Activated T-cell treated with anti-CD3 and anti-CD28 coated beads, Interleukin-2, amount 50 U/mL, for 72 hours (primary cell): ENCODE measurements around the gene C22orf42. TPM values are rescaled to one million over a fixed set of nuclear protein-coding genes. Genes with fewer than 3 reads are reported as not detected.
"Not testable (repeated sequence)": the region's sequence is repeated elsewhere in the genome, so short reads cannot be mapped to it uniquely, and the experiment has no call there.

Experiments used
- ATAC-seq, 2 donors: fragments of 150-1000 bp; cut with Tn5 transposase; replicated peaks in 1 of 2; 2 replicates each; pipeline ENCODE4 v1.10.0; 2021; ENCODE audit warnings: moderate library complexity in 2 of 2, mild to moderate bottlenecking in 1 of 2
- DNase-seq, 2 donors: peaks; one replicate each; pipeline ENCODE4 v3.0.0; 2021 to 2022; ENCODE audit warnings: mixed read lengths in 1 of 2
- H3K27ac Mint-ChIP-seq: one replicate; pipeline ENCODE4 v1.8.0; 2022; ENCODE audit warnings: mild to moderate bottlenecking, moderate library complexity, mixed read lengths
- H3K27me3 Mint-ChIP-seq: one replicate; pipeline ENCODE4 v1.8.0; 2022; ENCODE audit warnings: low read depth, mixed read lengths
- H3K36me3 Mint-ChIP-seq, 2 donors: one replicate each; pipeline ENCODE4 v1.8.0; 2022; ENCODE audit warnings: mixed read lengths in 2 of 2, mild to moderate bottlenecking in 1 of 2; ENCODE audit not compliant: insufficient read depth in 2 of 2
- H3K4me1 Mint-ChIP-seq: one replicate; pipeline ENCODE4 v1.8.0; 2022; ENCODE audit warnings: low read depth, mixed read lengths
- H3K4me3 Mint-ChIP-seq, 2 donors: one replicate each; pipeline ENCODE4 v1.8.0; 2022; ENCODE audit warnings: mild to moderate bottlenecking in 2 of 2, mixed read lengths in 2 of 2, moderate library complexity in 2 of 2
- H3K9me3 Mint-ChIP-seq, 2 donors: one replicate each; pipeline ENCODE4 v1.8.0; 2022; ENCODE audit warnings: mixed read lengths in 2 of 2
- total RNA-seq, 2 donors: library from RNA; stranded (reverse); gene quantifications; one replicate each; pipeline ENCODE4 v1.2.3, GENCODE V29; 2022

C22orf42 gene
- total RNA-seq, 2 donors from 2014 or later: not detected

DNA sequence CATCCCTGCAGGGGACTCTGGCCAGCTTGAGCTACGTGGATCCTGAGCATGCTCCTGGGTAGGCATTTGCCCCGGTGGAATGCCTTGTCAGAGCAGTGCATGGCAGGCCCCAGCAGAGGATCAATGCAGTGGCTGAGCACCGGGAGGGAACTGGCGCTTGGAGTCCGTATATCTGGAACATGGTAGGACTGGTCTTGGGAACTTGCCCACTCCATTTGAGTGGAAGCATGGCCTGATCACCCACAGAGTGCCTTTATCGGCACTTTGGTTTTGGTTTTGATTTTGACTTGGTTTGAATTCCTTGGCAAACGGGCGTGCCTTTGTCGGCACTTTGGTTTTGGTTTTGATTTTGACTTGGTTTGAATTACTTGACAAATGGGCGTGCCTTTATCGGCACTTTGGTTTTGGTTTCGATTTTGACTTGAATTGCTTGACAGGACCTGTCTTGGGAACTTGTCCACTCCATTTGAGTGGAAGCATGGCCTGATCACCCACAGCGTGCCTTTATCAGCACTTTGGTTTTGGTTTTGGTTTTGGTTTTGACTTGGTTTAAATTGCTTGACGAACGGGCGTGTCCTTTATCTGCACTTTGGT is 21.3 kb downstream of the C22orf42 start:
- not testable (repeated sequence) for H3K36me3 Mint-ChIP-seq, H3K27me3 Mint-ChIP-seq, H3K9me3 Mint-ChIP-seq
- ATAC-seq (peak; percentile 64 to 67), DNase-seq (peak; percentile 39 to 63)
- H3K27ac Mint-ChIP-seq: peak overlapping the region; percentile 79
- peak overlapping the region; percentile 67 to 89 for H3K4me3 Mint-ChIP-seq
- peaks cover 30% of the 10 kb centered on the region for H3K4me1 Mint-ChIP-seq

DNA sequence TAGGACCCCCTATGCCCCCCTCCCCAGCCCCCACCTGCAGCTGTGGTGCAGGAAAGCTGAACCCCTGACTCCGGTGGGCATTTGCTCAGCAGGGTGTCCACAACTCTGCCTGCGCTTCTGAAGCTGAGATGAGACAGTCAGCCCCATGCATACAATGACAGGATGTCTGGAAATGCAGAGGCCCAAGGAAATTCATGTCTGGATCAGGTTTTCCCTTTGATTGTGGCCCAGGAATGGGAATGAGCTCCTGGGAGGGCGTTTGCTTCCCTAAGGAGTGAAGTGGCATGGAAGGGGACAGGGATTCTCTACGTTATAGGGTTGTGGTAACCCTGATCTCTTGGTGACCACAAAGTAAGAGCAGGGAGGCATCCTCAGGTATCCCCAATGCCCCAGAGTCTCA is 22.2 kb downstream of the C22orf42 start:
- not testable (repeated sequence) for H3K27ac Mint-ChIP-seq, H3K36me3 Mint-ChIP-seq
- H3K4me1 Mint-ChIP-seq: peaks cover 21% of the 10 kb centered on the region

GRCh38 chr22:32135958-32136357 is 23.1 kb downstream of the C22orf42 start:
- not testable (repeated sequence) for ATAC-seq, H3K27me3 Mint-ChIP-seq, DNase-seq, H3K36me3 Mint-ChIP-seq, H3K4me3 Mint-ChIP-seq, H3K9me3 Mint-ChIP-seq, H3K27ac Mint-ChIP-seq
- H3K4me1 Mint-ChIP-seq: peaks cover 12% of the 10 kb centered on the region

More for the DNA sequence above, 22.2 kb downstream of the C22orf42 start:
- not testable (repeated sequence) for H3K27me3 Mint-ChIP-seq, H3K9me3 Mint-ChIP-seq, DNase-seq, ATAC-seq
- peak overlapping the region in 1 of 2 donors; percentile 89 for H3K4me3 Mint-ChIP-seq

DNA sequence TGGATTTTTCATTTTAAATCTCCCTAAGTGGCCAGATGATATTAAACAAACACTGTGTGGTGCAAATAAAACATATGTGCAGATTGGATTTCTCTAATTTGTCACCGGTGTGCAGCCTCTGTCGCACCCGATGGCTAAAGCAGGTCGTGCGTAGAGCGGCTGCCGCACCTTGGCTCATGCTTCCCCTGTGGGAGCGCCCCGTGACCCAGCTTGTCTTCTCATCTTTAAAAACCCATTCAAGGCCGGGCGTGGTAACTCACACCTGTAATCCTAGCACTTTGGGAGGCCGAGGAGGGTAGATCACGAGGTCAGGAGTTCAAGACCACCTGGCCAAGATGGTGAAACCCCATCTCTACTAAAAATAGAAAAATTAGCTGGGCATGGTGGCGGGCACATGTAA is 24.3 kb downstream of the C22orf42 start:
- not testable (repeated sequence) for H3K4me3 Mint-ChIP-seq, H3K9me3 Mint-ChIP-seq, ATAC-seq, H3K36me3 Mint-ChIP-seq, H3K27ac Mint-ChIP-seq, DNase-seq, H3K27me3 Mint-ChIP-seq
- peaks cover 12% of the 10 kb centered on the region for H3K4me1 Mint-ChIP-seq

GRCh38 chr22:32132783-32133182 is 26.3 kb downstream of the C22orf42 start:
- Mint-ChIP-seq H3K27ac (no peak overlapping the region), H3K4me3 (no peak overlapping the region), H3K36me3 (no peaks in the 10 kb centered on the region), H3K27me3 (no peaks in the 10 kb centered on the region), H3K9me3 (no peaks in the 10 kb centered on the region), H3K4me1 (peaks cover 7% of the 10 kb centered on the region)
- no peak for DNase-seq
- no peak for ATAC-seq

DNA sequence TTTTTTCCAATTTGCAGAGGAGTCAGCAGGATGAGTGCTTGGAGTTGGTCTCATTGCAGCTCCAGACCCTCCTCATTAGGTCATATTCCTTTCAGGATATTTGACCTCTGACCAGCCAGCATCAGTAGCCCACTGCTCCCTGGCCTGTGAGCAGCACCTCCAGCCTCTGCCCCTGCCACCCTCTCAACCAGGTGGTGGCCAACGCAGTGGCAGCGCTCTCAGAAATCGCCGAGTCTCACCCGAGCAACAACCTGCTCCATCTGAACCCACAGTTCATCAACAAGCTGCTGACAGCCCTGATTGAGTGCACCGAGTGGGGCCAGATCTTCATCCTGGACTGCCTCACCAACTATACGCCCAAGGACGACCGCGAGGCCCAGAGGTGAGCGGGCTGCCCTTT is 27.0 kb downstream of the C22orf42 start:
- H3K27me3 Mint-ChIP-seq: no peaks in the 10 kb centered on the region
- peaks cover under 1% of the 10 kb centered on the region for H3K4me1 Mint-ChIP-seq
- H3K27ac Mint-ChIP-seq: no peak overlapping the region
- no peak overlapping the region for H3K4me3 Mint-ChIP-seq
- H3K36me3 Mint-ChIP-seq: no peaks in the 10 kb centered on the region
- H3K9me3 Mint-ChIP-seq: no peaks in the 10 kb centered on the region
- DNase-seq (no peak), ATAC-seq (no peak)

- no peak overlapping the region for H3K27ac Mint-ChIP-seq
- H3K9me3 Mint-ChIP-seq: no peaks in the 10 kb centered on the region
- DNase-seq (no peak), ATAC-seq (no peak)
- peaks cover 2% of the 10 kb centered on the region for H3K4me1 Mint-ChIP-seq
- H3K4me3 Mint-ChIP-seq: no peak overlapping the region
- no peaks in the 10 kb centered on the region for H3K36me3 Mint-ChIP-seq
- H3K27me3 Mint-ChIP-seq: no peaks in the 10 kb centered on the region
Observed at GRCh38 chr22:32130464-32130863, 28.6 kb downstream of the C22orf42 start.

DNA sequence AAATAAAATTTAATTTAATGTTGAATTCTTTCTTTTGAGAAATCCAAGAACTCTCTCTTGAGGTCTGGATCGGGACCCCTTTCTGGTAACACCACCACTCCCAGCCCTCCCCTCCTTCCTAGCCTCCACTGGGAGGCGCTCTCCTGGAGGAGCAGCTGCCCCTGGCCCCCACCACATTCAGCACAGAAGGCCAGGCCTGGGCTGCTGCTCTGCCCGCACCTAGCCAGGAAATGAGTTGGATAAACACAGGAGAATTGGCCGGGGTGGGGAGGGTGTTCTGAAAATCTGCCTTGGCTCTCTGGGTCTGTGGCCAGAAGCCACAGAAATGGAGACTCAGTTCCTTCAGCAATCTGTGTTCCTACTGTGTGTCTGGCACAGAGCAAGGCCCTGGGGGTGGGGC is 31.2 kb downstream of the C22orf42 start:
- H3K27me3 Mint-ChIP-seq: no peaks in the 10 kb centered on the region
- ATAC-seq (no peak), DNase-seq (no peak)
- no peak overlapping the region for H3K27ac Mint-ChIP-seq
- no peak overlapping the region for H3K4me3 Mint-ChIP-seq
- H3K4me1 Mint-ChIP-seq: peaks cover 7% of the 10 kb centered on the region
- no peaks in the 10 kb centered on the region for H3K36me3 Mint-ChIP-seq
- no peaks in the 10 kb centered on the region for H3K9me3 Mint-ChIP-seq

GRCh38 chr22:32123657-32124056 is 35.4 kb downstream of the C22orf42 start:
- no peak overlapping the region for H3K27ac Mint-ChIP-seq

GRCh38 chr22:32122899-32123298 is 36.2 kb downstream of the C22orf42 start:
- Mint-ChIP-seq H3K27me3 (no peaks in the 10 kb centered on the region), H3K4me1 (peaks cover 7% of the 10 kb centered on the region), H3K9me3 (no peaks in the 10 kb centered on the region), H3K36me3 (no peaks in the 10 kb centered on the region), H3K4me3 (no peak overlapping the region), H3K27ac (no peak overlapping the region)
- ATAC-seq (no peak), DNase-seq (no peak)

More at GRCh38 chr22:32123657-32124056, 35.4 kb downstream of the C22orf42 start:
- Mint-ChIP-seq H3K36me3 (no peaks in the 10 kb centered on the region), H3K4me3 (no peak overlapping the region), H3K4me1 (peaks cover 7% of the 10 kb centered on the region), H3K9me3 (no peaks in the 10 kb centered on the region), H3K27me3 (no peaks in the 10 kb centered on the region)
- DNase-seq (no peak), ATAC-seq (no peak)

- Mint-ChIP-seq H3K4me3 (no peak overlapping the region), H3K9me3 (no peaks in the 10 kb centered on the region), H3K36me3 (no peaks in the 10 kb centered on the region), H3K4me1 (peaks cover 7% of the 10 kb centered on the region), H3K27me3 (peaks cover 11% of the 10 kb centered on the region), H3K27ac (no peak overlapping the region)
- DNase-seq (no peak), ATAC-seq (no peak)
Observed at GRCh38 chr22:32120603-32121002, 38.5 kb downstream of the C22orf42 start.

DNA sequence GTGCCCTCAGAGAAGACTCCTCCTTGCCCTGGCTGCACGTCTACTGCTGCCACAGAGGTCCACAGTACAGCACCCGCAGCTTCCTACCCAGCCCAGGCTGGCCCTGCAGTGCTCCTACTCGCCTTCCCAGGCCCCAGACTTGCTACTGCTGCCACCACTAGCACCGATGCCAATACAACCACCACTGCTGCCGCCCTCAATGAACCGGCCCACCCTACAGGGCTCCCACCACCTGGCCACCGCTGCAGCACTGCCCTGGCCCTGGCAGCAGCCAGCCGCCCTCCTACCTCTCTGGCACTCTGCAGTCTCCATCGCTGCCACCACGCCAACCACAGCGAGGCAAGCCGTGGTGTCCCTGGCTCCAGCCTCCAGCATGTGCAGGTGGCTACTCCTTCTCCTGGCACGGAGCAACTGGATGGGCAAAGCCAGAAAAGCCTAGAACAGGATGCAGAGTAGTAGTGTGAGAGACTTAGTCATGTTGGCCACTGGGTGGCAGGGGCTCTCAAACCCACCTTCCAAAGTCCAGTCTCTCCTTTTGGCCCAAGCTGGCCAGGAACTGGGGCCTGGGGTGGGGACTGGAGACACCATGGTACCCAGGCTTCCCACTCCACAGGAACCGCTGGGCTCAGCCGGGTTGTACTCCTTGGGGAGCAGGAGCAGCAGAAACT is 39.4 kb downstream of the C22orf42 start:
- Mint-ChIP-seq H3K36me3 (no peaks in the 10 kb centered on the region), H3K27me3 (peaks cover 11% of the 10 kb centered on the region), H3K27ac (no peak overlapping the region), H3K9me3 (no peaks in the 10 kb centered on the region), H3K4me3 (no peak overlapping the region), H3K4me1 (no peaks in the 10 kb centered on the region)
- DNase-seq (no peak), ATAC-seq (no peak)

GRCh38 chr22:32112380-32112779 is 46.7 kb downstream of the C22orf42 start:
- no peaks in the 10 kb centered on the region for H3K4me1 Mint-ChIP-seq
- no peak overlapping the region for H3K4me3 Mint-ChIP-seq
- no peaks in the 10 kb centered on the region for H3K9me3 Mint-ChIP-seq
- DNase-seq (no peak), ATAC-seq (no peak)
- H3K36me3 Mint-ChIP-seq: no peaks in the 10 kb centered on the region
- H3K27me3 Mint-ChIP-seq: peaks cover 43% of the 10 kb centered on the region
- no peak overlapping the region for H3K27ac Mint-ChIP-seq

DNA sequence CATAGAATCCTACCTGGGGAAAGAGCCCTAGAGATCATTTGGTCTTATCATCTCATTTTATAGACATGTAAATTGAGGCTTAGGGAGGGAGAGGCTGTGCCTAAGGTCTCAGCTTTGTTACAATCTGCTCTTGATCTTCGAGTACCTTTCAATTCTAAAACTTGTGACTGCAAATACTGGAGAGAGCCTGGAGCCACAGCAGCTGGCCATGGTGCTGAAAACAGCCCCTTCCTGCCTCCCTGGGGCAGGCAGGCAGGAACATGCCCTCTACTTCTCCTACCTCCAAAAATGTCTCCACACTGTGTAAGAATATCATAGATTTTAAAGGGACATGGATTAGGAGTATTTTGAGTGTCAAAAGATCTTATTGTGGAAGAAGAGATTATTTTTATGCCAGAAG is 52.2 kb downstream of the C22orf42 start:
- H3K27me3 Mint-ChIP-seq: peaks cover 57% of the 10 kb centered on the region
- no peaks in the 10 kb centered on the region for H3K9me3 Mint-ChIP-seq
- no peaks in the 10 kb centered on the region for H3K36me3 Mint-ChIP-seq
- no peak overlapping the region for H3K4me3 Mint-ChIP-seq
- H3K4me1 Mint-ChIP-seq: no peaks in the 10 kb centered on the region
- DNase-seq (no peak), ATAC-seq (no peak)
- no peak overlapping the region for H3K27ac Mint-ChIP-seq
